Transverse colon (tissue), 4 donors: ENCODE measurements around the gene NLGN3.

Source experiments
- CTCF ChIP-seq, 5 experiments: fragments of 200-600 bp in 3 of 5; fragments of 450-650 bp in 2 of 5; sonication (generic) in 3 of 5; IDR thresholded peaks; 1 replicate in 2 of 5; 2 replicates in 3 of 5; pipeline ENCODE4 v1.5.1; 2016 to 2017; ENCODE audit warnings: antibody characterized with exemption in 5 of 5, inconsistent platforms in 3 of 5, mild to moderate bottlenecking in 2 of 5, moderate library complexity in 1 of 5
- POLR2AphosphoS5 ChIP-seq, 3 donors: sonication (generic); formaldehyde crosslinking; IDR thresholded peaks; one replicate each; pipeline ENCODE4 v1.6.1; 2016; ENCODE audit warnings: antibody characterized with exemption in 3 of 3

GRCh38 chrX:71168134-71168533 lies 23.5 kb downstream of the NLGN3 start:
- TF ChIP-seq CTCF (IDR thresholded peaks at IDR 0.05) = no peak
- TF ChIP-seq POLR2AphosphoS5 (IDR thresholded peaks at IDR 0.05) = no peak
